K562 (cell line): ENCODE measurements around the gene SPATS2. TPM values are rescaled to one million over a fixed set of nuclear protein-coding genes. Genes with fewer than 3 reads are reported as not detected.

Source experiments
- AFF1 ChIP-seq, 2 experiments: fragments of 450-650 bp; IDR thresholded peaks; 2 replicates each; pipeline ENCODE4 v1.6.1; 2018; ENCODE audit warnings: mild to moderate bottlenecking in 2 of 2, low read depth in 1 of 2; ENCODE audit not compliant: partially characterized antibody in 2 of 2
- EGR1 ChIP-seq: fragments of 450-650 bp; conservative IDR thresholded peaks from 2 replicates; pipeline ENCODE4 v1.6.1; 2017; ENCODE audit warnings: mild to moderate bottlenecking
- EHMT2 ChIP-seq: fragments of 450-650 bp; IDR thresholded peaks from 2 replicates; pipeline ENCODE4 v1.6.1; 2018; ENCODE audit warnings: antibody characterized with exemption
- EZH2 ChIP-seq: IDR thresholded peaks from 2 replicates; pipeline ENCODE4 v1.6.1; 2012; ENCODE audit warnings: low read depth, mild to moderate bottlenecking, inconsistent platforms, low read length, borderline replicate concordance
- GABPA ChIP-seq: fragments of 200-800 bp; sonication (Bioruptor generic); conservative IDR thresholded peaks from 2 replicates; pipeline ENCODE4 v1.6.1; 2016; ENCODE audit warnings: low read depth, missing genetic modification characterization, missing compliant biosample characterization
- HES1 ChIP-seq: fragments of 450-650 bp; IDR thresholded peaks from 2 replicates; pipeline ENCODE4 v1.6.1; 2016; ENCODE audit warnings: low read depth, mild to moderate bottlenecking, moderate library complexity
- KDM4B ChIP-seq, 2 experiments: fragments of 450-650 bp in 1 of 2; sonication (generic) in 1 of 2; IDR thresholded peaks; 2 replicates each; pipeline ENCODE4 v1.6.1; 2016 to 2017; ENCODE audit warnings: borderline replicate concordance in 2 of 2, antibody characterized with exemption in 1 of 2, low read depth in 1 of 2, mild to moderate bottlenecking in 1 of 2
- KDM5B ChIP-seq: fragments of 200-600 bp; sonication (generic); IDR thresholded peaks from 2 replicates; pipeline ENCODE4 v1.6.1; 2012; ENCODE audit warnings: low read depth, mild to moderate bottlenecking, moderate library complexity, low read length, control low read depth, inconsistent platforms; ENCODE audit not compliant: insufficient replicate concordance
- KLF16 ChIP-seq: IDR thresholded peaks from 2 replicates; pipeline ENCODE4 v1.6.1; 2016; ENCODE audit warnings: antibody characterized with exemption
- NFIC ChIP-seq: fragments of 450-650 bp; IDR thresholded peaks from 2 replicates; pipeline ENCODE4 v1.6.1; 2017; ENCODE audit warnings: mild to moderate bottlenecking, inconsistent platforms
- NR2C2 ChIP-seq, 2 experiments: fragments of 200-800 bp in 1 of 2; sonication (Bioruptor generic) in 1 of 2; sonication (generic) in 1 of 2; formaldehyde crosslinking in 1 of 2; IDR thresholded peaks; 2 replicates each; pipeline versions ENCODE4 v1.6.1 to v1.8.0; 2016 to 2022; ENCODE audit warnings: mild to moderate bottlenecking in 1 of 2, missing compliant biosample characterization in 1 of 2, missing genetic modification characterization in 1 of 2, missing genetic modification reagents in 1 of 2
- POLR2A ChIP-seq: fragments of 450-650 bp; conservative IDR thresholded peaks from 2 replicates; pipeline ENCODE4 v1.6.1; 2016
- RBBP5 ChIP-seq: fragments of 200-600 bp; sonication (generic); IDR thresholded peaks from 2 replicates; pipeline ENCODE4 v1.6.1; 2012; ENCODE audit warnings: borderline replicate concordance, mild to moderate bottlenecking, low read length, control low read depth, inconsistent platforms; ENCODE audit not compliant: insufficient read depth, poor library complexity, severe bottlenecking
- SMARCB1 ChIP-seq: IDR thresholded peaks from 2 replicates; pipeline ENCODE4 v1.6.1; 2011; ENCODE audit warnings: improper control_type of control experiment, low read depth; ENCODE audit not compliant: insufficient read length
- SUPT5H ChIP-seq: fragments of 450-650 bp; IDR thresholded peaks from 2 replicates; pipeline ENCODE4 v1.6.1; 2016
- ZNF217 ChIP-seq: sonication (generic); formaldehyde crosslinking; IDR thresholded peaks from 2 replicates; pipeline ENCODE4 v1.8.0; 2022; ENCODE audit warnings: mild to moderate bottlenecking, missing genetic modification reagents
- ZNF263 ChIP-seq: sonication (generic); formaldehyde crosslinking; IDR thresholded peaks from 2 replicates; pipeline ENCODE4 v1.8.0; 2022; ENCODE audit warnings: mild to moderate bottlenecking, missing genetic modification reagents, borderline replicate concordance
- polyA plus RNA-seq, 8 experiments: library from polyadenylated mRNA; depleted of rRNA in 4 of 8; stranded (reverse) in 5 of 8; unstranded in 3 of 8; fragments of >200 nt; fragmentation: Nextera tagmentation in 2 of 8; fragmentation: Illumina TruSeq in 1 of 8; extraction: Ambion mirVana in 2 of 8; extraction: Trizol in 1 of 8; gene quantifications; 2 replicates each; pipeline versions ENCODE4 v1.2.1 to v1.2.3, GENCODE V29; 2011 to 2014; ENCODE audit warnings: inconsistent platforms in 1 of 8, missing spikeins in 1 of 8
- total RNA-seq, 7 experiments: library from RNA; depleted of rRNA in 6 of 7; stranded (reverse); fragments of >200 nt in 6 of 7; fragmentation: Illumina TruSeq in 2 of 7; extraction: Trizol in 2 of 7; gene quantifications; 2 replicates each; pipeline versions ENCODE4 v1.2.1 to v1.2.3, GENCODE V29; 2011 to 2021; ENCODE audit warnings: low replicate concordance in 1 of 7
- TF ChIP-seq, protein P1 (sequence below), 2 experiments: fragments of 450-650 bp; conservative IDR thresholded peaks; 2 replicates each; pipeline ENCODE4 v1.6.1; 2017; ENCODE audit warnings: mild to moderate bottlenecking in 2 of 2, moderate library complexity in 2 of 2
- TF ChIP-seq, protein P2 (sequence below), 2 experiments: fragments of 450-650 bp in 1 of 2; sonication (generic) in 1 of 2; formaldehyde crosslinking; conservative IDR thresholded peaks; 2 replicates each; pipeline versions ENCODE4 v1.4.0 to v1.8.1; 2020 to 2022; ENCODE audit warnings: mild to moderate bottlenecking in 1 of 2, missing genetic modification reagents in 1 of 2

Gene SPATS2
- total and polyA plus RNA-seq, 9 of the 15 experiments (the other 6 are each of a cell fraction or from before 2014, with no cell fraction given): 5.4 to 48.2 (median 17.5) TPM

DNA sequence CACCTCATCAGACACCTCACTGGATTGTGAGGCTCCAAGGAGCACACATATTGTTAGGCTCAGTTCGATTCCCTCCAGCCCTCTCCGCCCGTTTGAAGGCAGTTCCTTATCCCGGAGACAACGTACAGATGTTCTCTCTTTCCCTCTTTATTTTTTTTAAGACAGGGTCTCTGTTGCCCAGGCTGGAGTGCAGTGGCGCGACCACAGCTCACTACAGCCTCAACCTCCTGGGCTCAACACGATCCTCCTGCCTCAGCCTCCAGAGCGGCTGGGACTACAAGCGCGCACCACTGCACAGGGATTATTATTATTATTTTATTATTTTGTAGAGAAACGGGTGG, 44.9 kb upstream of the SPATS2 start (continued):
- TF ChIP-seq KLF16: no peak
- no peak for TF ChIP-seq RBBP5
- TF ChIP-seq GABPA: 0 out of 2 replicates have a peak, but pooled peaks have one; percentile 44
- peak; percentile 20 to 48 for TF ChIP-seq AFF1 (IDR thresholded peaks at IDR 0.05; ENCODE audit: low read depth in 1 of 2, partially characterized antibody in 2 of 2)
- TF ChIP-seq, protein P1, sequence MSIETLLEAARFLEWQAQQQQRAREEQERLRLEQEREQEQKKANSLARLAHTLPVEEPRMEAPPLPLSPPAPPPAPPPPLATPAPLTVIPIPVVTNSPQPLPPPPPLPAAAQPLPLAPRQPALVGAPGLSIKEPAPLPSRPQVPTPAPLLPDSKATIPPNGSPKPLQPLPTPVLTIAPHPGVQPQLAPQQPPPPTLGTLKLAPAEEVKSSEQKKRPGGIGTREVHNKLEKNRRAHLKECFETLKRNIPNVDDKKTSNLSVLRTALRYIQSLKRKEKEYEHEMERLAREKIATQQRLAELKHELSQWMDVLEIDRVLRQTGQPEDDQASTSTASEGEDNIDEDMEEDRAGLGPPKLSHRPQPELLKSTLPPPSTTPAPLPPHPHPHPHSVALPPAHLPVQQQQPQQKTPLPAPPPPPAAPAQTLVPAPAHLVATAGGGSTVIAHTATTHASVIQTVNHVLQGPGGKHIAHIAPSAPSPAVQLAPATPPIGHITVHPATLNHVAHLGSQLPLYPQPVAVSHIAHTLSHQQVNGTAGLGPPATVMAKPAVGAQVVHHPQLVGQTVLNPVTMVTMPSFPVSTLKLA (conservative IDR thresholded peaks at IDR 0.05): peak in 1 of 2 experiments; percentile 0; a peak in 1 of 4 replicates
- peak; percentile 13; the same call in 1 of the 2 replicates for TF ChIP-seq SUPT5H
- no peak for TF ChIP-seq HES1
- TF ChIP-seq SMARCB1: no peak
- no peak for TF ChIP-seq ZNF263 (CRISPR knock-in tag)
- 0 out of 2 replicates have a peak, but pooled peaks have one; percentile 25 for TF ChIP-seq POLR2A
- no peak for TF ChIP-seq EGR1
- peak; percentile 69 for TF ChIP-seq KDM5B
- TF ChIP-seq KDM4B (IDR thresholded peaks at IDR 0.05; ENCODE audit: borderline replicate concordance in 2 of 2, low read depth in 1 of 2): no peak
- TF ChIP-seq, protein P2, sequence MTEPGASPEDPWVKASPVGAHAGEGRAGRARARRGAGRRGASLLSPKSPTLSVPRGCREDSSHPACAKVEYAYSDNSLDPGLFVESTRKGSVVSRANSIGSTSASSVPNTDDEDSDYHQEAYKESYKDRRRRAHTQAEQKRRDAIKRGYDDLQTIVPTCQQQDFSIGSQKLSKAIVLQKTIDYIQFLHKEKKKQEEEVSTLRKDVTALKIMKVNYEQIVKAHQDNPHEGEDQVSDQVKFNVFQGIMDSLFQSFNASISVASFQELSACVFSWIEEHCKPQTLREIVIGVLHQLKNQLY (CRISPR knock-in tag; conservative IDR thresholded peaks at IDR 0.05): 0 out of 4 replicates have a peak, but pooled peaks of 1 of the 2 experiments have one; percentile 10
- no peak for TF ChIP-seq EHMT2
- TF ChIP-seq NFIC: 0 out of 2 replicates have a peak, but pooled peaks have one; percentile 9
- TF ChIP-seq ZNF217 (CRISPR knock-in tag): no peak
- TF ChIP-seq EZH2: no peak
- TF ChIP-seq NR2C2 (CRISPR knock-in tag; IDR thresholded peaks at IDR 0.05): 0 out of 2 replicates have a peak, but pooled peaks have one; percentile 4
- no peak; the same call in 1 of the 2 replicates for TF ChIP-seq NR2C2 (tag; IDR thresholded peaks at IDR 0.05)
